K562 (cell line): Measurements from ENCODE around the gene PRSS8. TPM values are rescaled to one million over a fixed set of nuclear protein-coding genes. Genes with fewer than 3 reads are reported as not detected.
A peak's percentile ranks its signal among the peaks of the same experiment; 100 is the strongest.

ENCODE experiments used
- ATAC-seq: fragments of 200-7000 bp; cut with Tn5 transposase; 3 replicates; pipeline ENCODE4 v1.9.1; 2020; ENCODE audit warnings: moderate library complexity
- BruUV-seq: library from RNA; stranded (reverse); fragments of 400-500 nt; replicated peaks from 2 replicates; lab custom pipeline; 2021; lab: Mats Ljungman, UMichigan
- CTCF ChIA-PET: fragments of 300-600 bp; formaldehyde crosslinking; extraction: SDS; loops from one replicate; lab custom pipeline; 2021; ENCODE audit warnings: low intra/inter-chr PET ratio; lab: Yijun Ruan, JAX
- POLR2A ChIA-PET: fragments of 300-600, 350-650 bp; sonication (Branson Sonifier 250); formaldehyde crosslinking; extraction: SDS; loops from one replicate; lab custom pipeline; 2021; ENCODE audit warnings: antibody characterized with exemption, inconsistent platforms; lab: Yijun Ruan, JAX
- DNase-seq, 4 experiments: peaks; one replicate each; pipeline versions ENCODE4 v3.0.0 to v3.0.0-alpha.2; 2011 to 2018; ENCODE audit warnings: low spot score in 3 of 4, mixed read lengths in 3 of 4; ENCODE audit errors: extremely low read depth in 1 of 4
- FAIRE-seq: peaks from 2 replicates; lab custom pipeline; 2011; peaks lifted over from hg19 to GRCh38; lab: Jason Lieb, UNC
- H2AFZ ChIP-seq: 2 replicates; pipeline ENCODE4 v1.6.0; 2011; ENCODE audit warnings: low read depth, low read length, control low read depth, inconsistent platforms
- H3K27ac ChIP-seq: fragments of 200-600 bp; 3 replicates; pipeline ENCODE4 v1.8.0; 2011; ENCODE audit warnings: low read depth, mild to moderate bottlenecking, control low read depth, inconsistent platforms, low read length, moderate library complexity, mixed read lengths; ENCODE audit errors: extremely low read depth
- H3K27me3 ChIP-seq, 2 experiments: fragments of 300-600 bp in 1 of 2; 2 replicates in 1 of 2; 3 replicates in 1 of 2; pipeline versions ENCODE4 v1.6.0 to v1.8.0; 2011; ENCODE audit warnings: inconsistent platforms in 2 of 2, low read length in 2 of 2, mild to moderate bottlenecking in 1 of 2, mixed read lengths in 1 of 2, moderate library complexity in 1 of 2; ENCODE audit not compliant: control insufficient read depth in 2 of 2, insufficient read depth in 2 of 2
- H3K36me3 ChIP-seq: fragments of 300-600 bp; 3 replicates; pipeline ENCODE4 v1.8.0; 2011; ENCODE audit warnings: mild to moderate bottlenecking, low read length, inconsistent platforms; ENCODE audit not compliant: control insufficient read depth, insufficient read depth
- H3K4me1 ChIP-seq, 2 experiments: fragments of 200-600 bp in 1 of 2; replicated peaks in 1 of 2; 2 replicates in 1 of 2; 3 replicates in 1 of 2; pipeline versions ENCODE4 v1.5.1 to v1.8.0; 2011; ENCODE audit warnings: inconsistent platforms in 2 of 2, low read length in 2 of 2, mild to moderate bottlenecking in 1 of 2, mixed read lengths in 1 of 2, moderate library complexity in 1 of 2; ENCODE audit not compliant: control insufficient read depth in 2 of 2, insufficient read depth in 2 of 2
- H3K4me2 ChIP-seq: 2 replicates; pipeline ENCODE4 v1.6.1; 2011; ENCODE audit warnings: low read length, control low read depth, inconsistent platforms, mixed read lengths; ENCODE audit not compliant: insufficient read depth
- H3K4me3 ChIP-seq: fragments of 200-600 bp; sonication (generic), shearing (Covaris generic); 2 replicates; pipeline ENCODE4 v1.5.1; 2016; ENCODE audit warnings: control low read depth, inconsistent platforms
- H3K79me2 ChIP-seq: fragments of 200-600 bp; 3 replicates; pipeline ENCODE4 v1.8.0; 2011; ENCODE audit warnings: low read length, inconsistent platforms; ENCODE audit not compliant: control insufficient read depth, insufficient read depth
- H3K9ac ChIP-seq, 2 experiments: 2 replicates each; pipeline versions ENCODE4 v1.6.0 to v1.6.1; 2011; ENCODE audit warnings: low read depth in 2 of 2, low read length in 2 of 2, control low read depth in 1 of 2, inconsistent platforms in 1 of 2, mild to moderate bottlenecking in 1 of 2, mixed read lengths in 1 of 2; ENCODE audit not compliant: insufficient read depth in 1 of 2
- H3K9me1 ChIP-seq: one replicate; pipeline ENCODE4 v1.6.0; 2011; ENCODE audit warnings: inconsistent platforms, mild to moderate bottlenecking, low read length, moderate library complexity; ENCODE audit not compliant: control insufficient read depth, insufficient read depth
- H3K9me3 ChIP-seq: replicated peaks from 2 replicates; pipeline ENCODE4 v1.5.1; 2011; ENCODE audit warnings: low read depth, low read length, inconsistent platforms; ENCODE audit not compliant: control insufficient read depth, insufficient read depth
- H4K20me1 ChIP-seq: replicated peaks from 2 replicates; pipeline ENCODE4 v1.6.1; 2011; ENCODE audit warnings: low read length, inconsistent platforms, mixed read lengths; ENCODE audit not compliant: control insufficient read depth, insufficient read depth
- ADNP ChIP-seq: fragments of 200-800 bp; sonication (Bioruptor generic); IDR thresholded peaks from 2 replicates; pipeline ENCODE4 v1.6.1; 2016; ENCODE audit warnings: missing genetic modification characterization, missing compliant biosample characterization
- ARHGAP35 ChIP-seq: fragments of 450-650 bp; IDR thresholded peaks from 2 replicates; pipeline ENCODE4 v1.6.1; 2018; ENCODE audit not compliant: partially characterized antibody
- CREB5 ChIP-seq: fragments of 250-450 bp; sonication (Bioruptor Pico); IDR thresholded peaks from 2 replicates; pipeline ENCODE4 v1.5.0; 2020; ENCODE audit warnings: mild to moderate bottlenecking
- MAFG ChIP-seq: fragments of 450-650 bp; conservative IDR thresholded peaks from 2 replicates; pipeline ENCODE4 v1.6.1; 2016; ENCODE audit warnings: missing genetic modification characterization, missing compliant biosample characterization
- PHF21A ChIP-seq: fragments of 450-650 bp; IDR thresholded peaks from 2 replicates; pipeline ENCODE4 v1.6.1; 2017; ENCODE audit warnings: low read depth, borderline replicate concordance
- POLR2G ChIP-seq: fragments of 200-400 bp; formaldehyde crosslinking; IDR thresholded peaks from 2 replicates; pipeline ENCODE4 v1.6.1; 2017; ENCODE audit warnings: low read depth, mild to moderate bottlenecking, antibody characterized with exemption, low read length, moderate library complexity
- RBFOX2 ChIP-seq: fragments of 200-400 bp; formaldehyde crosslinking; IDR thresholded peaks from 2 replicates; pipeline ENCODE4 v1.6.1; 2017; ENCODE audit warnings: low read depth, mild to moderate bottlenecking, low read length, moderate library complexity
- TRIM25 ChIP-seq: fragments of 450-650 bp; IDR thresholded peaks from 2 replicates; pipeline ENCODE4 v1.7.0; 2016; ENCODE audit warnings: borderline replicate concordance
- WGBS: fragments of 100-300 bp; shearing (Covaris generic); methylation state at CpG from one replicate; pipeline ENCODE4 v1.1.6; 2016; ENCODE audit warnings: low coverage, mixed read lengths; ENCODE audit not compliant: insufficient coverage; ENCODE audit errors: missing lambda C conversion rate; 5-methylcytosine and 5-hydroxymethylcytosine counted together
- in situ Hi-C: fragments of 300-500 bp; cut with MboI; formaldehyde crosslinking; loops from 4 replicates; pipeline ENCODE4 v1.15.0; 2018; ENCODE audit warnings: inconsistent platforms, mixed read lengths
- intact Hi-C: fragments of 100-400 bp; cut with micrococcal nuclease; formaldehyde crosslinking; loops from 2 replicates; pipeline ENCODE4 v1.14.2; 2022
- polyA plus RNA-seq, 8 experiments: library from polyadenylated mRNA; depleted of rRNA in 4 of 8; stranded (reverse) in 5 of 8; unstranded in 3 of 8; fragments of >200 nt; fragmentation: Nextera tagmentation in 2 of 8; fragmentation: Illumina TruSeq in 1 of 8; extraction: Ambion mirVana in 2 of 8; extraction: Trizol in 1 of 8; gene quantifications; 2 replicates each; pipeline versions ENCODE4 v1.2.1 to v1.2.3, GENCODE V29; 2011 to 2014; ENCODE audit warnings: inconsistent platforms in 1 of 8, missing spikeins in 1 of 8
- total RNA-seq, 7 experiments: library from RNA; depleted of rRNA in 6 of 7; stranded (reverse); fragments of >200 nt in 6 of 7; fragmentation: Illumina TruSeq in 2 of 7; extraction: Trizol in 2 of 7; gene quantifications; 2 replicates each; pipeline versions ENCODE4 v1.2.1 to v1.2.3, GENCODE V29; 2011 to 2021; ENCODE audit warnings: low replicate concordance in 1 of 7
- TF ChIP-seq, protein P1 (sequence below): fragments of 450-650 bp; IDR thresholded peaks from 2 replicates; pipeline ENCODE4 v1.6.1; 2018; ENCODE audit not compliant: partially characterized antibody

Gene PRSS8
- total and polyA plus RNA-seq, 9 of the 15 experiments (the other 6 are each of a cell fraction or from before 2014, with no cell fraction given): 0.25 to 3.9 (median 1.3) TPM; not detected in 1

DNA sequence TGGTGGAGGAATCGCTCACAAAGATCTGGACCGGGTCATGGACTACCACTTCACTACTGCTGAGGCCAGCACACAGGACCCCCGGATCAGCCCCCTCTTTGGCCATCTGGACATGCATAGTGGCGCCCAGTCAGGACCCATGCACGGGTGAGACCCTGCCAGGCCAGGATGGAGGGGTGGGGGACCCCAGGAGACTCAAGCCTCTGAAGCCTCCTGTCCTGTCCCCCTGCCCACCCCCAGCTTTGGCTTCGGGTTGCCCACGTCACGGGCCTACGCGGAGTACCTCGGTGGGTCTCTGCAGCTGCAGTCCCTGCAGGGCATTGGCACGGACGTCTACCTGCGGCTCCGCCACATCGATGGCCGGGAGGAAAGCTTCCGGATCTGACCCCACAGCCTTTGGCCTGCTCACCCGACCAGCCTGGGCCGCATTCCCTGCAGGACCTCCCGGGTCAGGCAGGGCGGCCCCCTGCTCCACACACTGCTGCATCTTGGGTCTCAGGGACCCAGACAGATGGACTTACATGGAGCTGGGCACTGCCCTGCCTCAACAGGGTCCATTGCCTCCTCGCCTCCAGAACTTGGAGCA lies 23.6 kb downstream of the PRSS8 start:
- Histone ChIP-seq H4K20me1 (no peaks in the 10 kb centered on the region; the same call in 1 of the 2 replicates), H3K4me1 (peaks cover 4 to 44% of the 10 kb centered on the region in 2 experiments; a peak in 4 of 5 replicates), H3K4me2 (no peak overlapping the region), H3K9me3 (no peaks in the 10 kb centered on the region), H3K4me3 (no peak overlapping the region), H2AFZ (no peak overlapping the region), H3K27ac (no peak overlapping the region), H3K9ac (peak overlapping the region in 1 of 2 experiments; percentile 43; a peak in 2 of 4 replicates), H3K27me3 (no peaks in the 10 kb centered on the region), H3K9me1 (no peaks in the 10 kb centered on the region), H3K79me2 (peaks cover 25% of the 10 kb centered on the region), H3K36me3 (peaks cover 51% of the 10 kb centered on the region; the same call in 2 of the 3 replicates)
- 91% methylated on average over 17 of the region's 23 CpGs for WGBS
- TF ChIP-seq ARHGAP35: no peak
- TF ChIP-seq MAFG (tag): no peak
- TF ChIP-seq PHF21A: no peak
- TF ChIP-seq CREB5 (CRISPR knock-in tag): no peak
- TF ChIP-seq RBFOX2: peak; percentile 50
- TF ChIP-seq, protein P1, sequence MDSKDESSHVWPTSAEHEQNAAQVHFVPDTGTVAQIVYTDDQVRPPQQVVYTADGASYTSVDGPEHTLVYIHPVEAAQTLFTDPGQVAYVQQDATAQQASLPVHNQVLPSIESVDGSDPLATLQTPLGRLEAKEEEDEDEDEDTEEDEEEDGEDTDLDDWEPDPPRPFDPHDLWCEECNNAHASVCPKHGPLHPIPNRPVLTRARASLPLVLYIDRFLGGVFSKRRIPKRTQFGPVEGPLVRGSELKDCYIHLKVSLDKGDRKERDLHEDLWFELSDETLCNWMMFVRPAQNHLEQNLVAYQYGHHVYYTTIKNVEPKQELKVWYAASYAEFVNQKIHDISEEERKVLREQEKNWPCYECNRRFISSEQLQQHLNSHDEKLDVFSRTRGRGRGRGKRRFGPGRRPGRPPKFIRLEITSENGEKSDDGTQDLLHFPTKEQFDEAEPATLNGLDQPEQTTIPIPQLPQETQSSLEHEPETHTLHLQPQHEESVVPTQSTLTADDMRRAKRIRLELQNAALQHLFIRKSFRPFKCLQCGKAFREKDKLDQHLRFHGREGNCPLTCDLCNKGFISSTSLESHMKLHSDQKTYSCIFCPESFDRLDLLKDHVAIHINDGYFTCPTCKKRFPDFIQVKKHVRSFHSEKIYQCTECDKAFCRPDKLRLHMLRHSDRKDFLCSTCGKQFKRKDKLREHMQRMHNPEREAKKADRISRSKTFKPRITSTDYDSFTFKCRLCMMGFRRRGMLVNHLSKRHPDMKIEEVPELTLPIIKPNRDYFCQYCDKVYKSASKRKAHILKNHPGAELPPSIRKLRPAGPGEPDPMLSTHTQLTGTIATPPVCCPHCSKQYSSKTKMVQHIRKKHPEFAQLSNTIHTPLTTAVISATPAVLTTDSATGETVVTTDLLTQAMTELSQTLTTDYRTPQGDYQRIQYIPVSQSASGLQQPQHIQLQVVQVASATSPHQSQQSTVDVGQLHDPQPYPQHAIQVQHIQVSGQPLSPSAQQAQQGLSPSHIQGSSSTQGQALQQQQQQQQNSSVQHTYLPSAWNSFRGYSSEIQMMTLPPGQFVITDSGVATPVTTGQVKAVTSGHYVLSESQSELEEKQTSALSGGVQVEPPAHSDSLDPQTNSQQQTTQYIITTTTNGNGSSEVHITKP: no peak
- no peak for TF ChIP-seq TRIM25
- TF ChIP-seq POLR2G: peak; percentile 57
- TF ChIP-seq ADNP (tag): no peak
- in situ Hi-C loops: no loop called here
- DNase-seq (no peak), ATAC-seq (no peak), FAIRE-seq (no peak)
- intact Hi-C loops: no loop called here
- ChIA-PET POLR2A (interaction anchor here (0.6 to 1.2 kb wide), 4 partner anchors 9 to 154 kb away, joined by 3 to 5 read pairs (median 3); partner anchors contain the start of gene SETD1A), CTCF (no interaction called here)
- no TSS peak for BruUV-seq
